ENCODE results near the gene PPP1R3D.
"Not testable (repeated sequence)": the region's sequence is repeated elsewhere in the genome, so short reads cannot be mapped to it uniquely, and the experiment has no call there.

PPP1R3D gene

GRCh38 chr20:59895908-59896307 lies 44.2 kb downstream of the PPP1R3D start:
- TF ChIP-seq CTCF (IDR thresholded peaks at IDR 0.05; ENCODE audit: low read depth, low read length), result no peak

GRCh38 chr20:59891581-59891980 lies 48.5 kb downstream of the PPP1R3D start:
- no peak for TF ChIP-seq CTCF (IDR thresholded peaks at IDR 0.05; ENCODE audit: low read depth, low read length)
- no peak overlapping the region for H3K4me3 ChIP-seq (ENCODE audit: low read depth, low read length)

More at GRCh38 chr20:59895908-59896307, 44.2 kb downstream of the PPP1R3D start:
- no peak overlapping the region for H3K4me3 ChIP-seq (ENCODE audit: low read depth, low read length)

GRCh38 chr20:59890035-59890434 lies 50.1 kb downstream of the PPP1R3D start:
- H3K4me3 ChIP-seq (ENCODE audit: low read depth, low read length), result not testable (repeated sequence)

GRCh38 chr20:59888050-59888449 lies 52.1 kb downstream of the PPP1R3D start:
- no peak for TF ChIP-seq CTCF (IDR thresholded peaks at IDR 0.05; ENCODE audit: low read depth, low read length)
- no peak overlapping the region for H3K4me3 ChIP-seq (ENCODE audit: low read depth, low read length)
